ENCODE data around the gene BLM. TPM values are rescaled to one million over a fixed set of nuclear protein-coding genes. Genes with fewer than 3 reads are reported as not detected.
A peak's percentile ranks its signal among the peaks of the same experiment; 100 is the strongest.

Gene BLM
- polyA plus RNA-seq, 1 of the 3 experiments (the other 2 are of a cell fraction) = 2.7 TPM

- no peaks in the 10 kb centered on the region for H3K9me2 ChIP-seq
- H3K9me3 ChIP-seq = no peaks in the 10 kb centered on the region
- POLR2A ChIA-PET = no interaction called here
- DNase-seq = no peak
- no peak for TF ChIP-seq GABPA (IDR thresholded peaks at IDR 0.05; ENCODE audit: low read depth)
- TF ChIP-seq RCOR1 (IDR thresholded peaks at IDR 0.05; ENCODE audit: low read length) = no peak
- TF ChIP-seq RFX5 (IDR thresholded peaks at IDR 0.05; ENCODE audit: low read length) = no peak
- no peak for TF ChIP-seq TAF1 (IDR thresholded peaks at IDR 0.05; ENCODE audit: borderline replicate concordance, low read depth, low read length)
- no peak for TF ChIP-seq NFIC (IDR thresholded peaks at IDR 0.05; ENCODE audit: borderline replicate concordance)
- no peak for TF ChIP-seq USF2 (IDR thresholded peaks at IDR 0.05; ENCODE audit: borderline replicate concordance, low read depth, low read length)
- peak; percentile 69; the same call in 1 of the 2 replicates for TF ChIP-seq JUND (IDR thresholded peaks at IDR 0.05)
- TF ChIP-seq CHD2 (IDR thresholded peaks at IDR 0.05; ENCODE audit: low read length, partially characterized antibody) = no peak
- TF ChIP-seq RXRA (IDR thresholded peaks at IDR 0.05; ENCODE audit: borderline replicate concordance, low read depth) = no peak
- peak in 1 of 2 experiments; percentile 20; a peak in 1 of 4 replicates for TF ChIP-seq EP300 (IDR thresholded peaks at IDR 0.05; ENCODE audit: borderline replicate concordance in 1 of 2, low read depth in 1 of 2, low read length in 1 of 2)
- TF ChIP-seq GATA2 (CRISPR knock-in tag; IDR thresholded peaks at IDR 0.05) = no peak
- no peak for TF ChIP-seq MEF2A (IDR thresholded peaks at IDR 0.05; ENCODE audit: borderline replicate concordance, low read depth)
- TF ChIP-seq USF1 (IDR thresholded peaks at IDR 0.05; ENCODE audit: borderline replicate concordance, low read depth) = no peak
- TF ChIP-seq POLR2AphosphoS5 (IDR thresholded peaks at IDR 0.05; ENCODE audit: low read depth, low read length) = no peak
- no peak for TF ChIP-seq CTCF (IDR thresholded peaks at IDR 0.05)
- TF ChIP-seq TCF12 (IDR thresholded peaks at IDR 0.05) = peak; percentile 77
- TF ChIP-seq MAX (IDR thresholded peaks at IDR 0.05; ENCODE audit: low read depth) = peak; percentile 80
- no peak for TF ChIP-seq SMC3 (IDR thresholded peaks at IDR 0.05; ENCODE audit: low read depth, low read length)
- peak; percentile 51 for TF ChIP-seq PBX3 (IDR thresholded peaks at IDR 0.05)
- no peak for TF ChIP-seq MXI1 (IDR thresholded peaks at IDR 0.05; ENCODE audit: low read depth, low read length)
- TF ChIP-seq RAD21 (IDR thresholded peaks at IDR 0.05; ENCODE audit: low read length) = no peak
- TF ChIP-seq FOSL2 (IDR thresholded peaks at IDR 0.05; ENCODE audit: borderline replicate concordance, low read depth) = peak; percentile 82
- no peak for TF ChIP-seq FOXJ3 (CRISPR knock-in tag; IDR thresholded peaks at IDR 0.05)
- TF ChIP-seq ZBTB33 (IDR thresholded peaks at IDR 0.05; ENCODE audit: borderline replicate concordance, low read depth) = no peak
- no peak for TF ChIP-seq SIN3A (IDR thresholded peaks at IDR 0.05; ENCODE audit: borderline replicate concordance, low read depth, low read length)
- TF ChIP-seq YY1 (IDR thresholded peaks at IDR 0.05; ENCODE audit: low read depth) = no peak
- peak overlapping the region in 1 of 2 experiments; percentile 64; a peak in 2 of 4 replicates for H3K27ac ChIP-seq (ENCODE audit: low read depth in 2 of 2, low read length in 1 of 2)
- peaks cover 5 to 9% of the 10 kb centered on the region in 2 experiments; a peak in 2 of 4 replicates for H3K4me1 ChIP-seq (ENCODE audit: control insufficient read depth in 1 of 2, insufficient read depth in 2 of 2, low read depth in 1 of 2, low read length in 1 of 2)
- peak overlapping the region; percentile 50; the same call in 1 of the 2 replicates for H3K4me2 ChIP-seq
- H3K9ac ChIP-seq = no peak overlapping the region
- no peaks in the 10 kb centered on the region for H3K27me3 ChIP-seq (ENCODE audit: insufficient read depth)
- peaks cover 9% of the 10 kb centered on the region for H3F3A ChIP-seq (replicated peaks; ENCODE audit: insufficient read depth)
- H2AFZ ChIP-seq (ENCODE audit: low read depth) = peak overlapping the region; percentile 77
- no peak overlapping the region for H3K4me3 ChIP-seq (ENCODE audit: low read depth in 2 of 2, low read length in 1 of 2)
- no peaks in the 10 kb centered on the region for H3K36me3 ChIP-seq (replicated peaks in 1 of 2; ENCODE audit: control insufficient read depth in 1 of 2, insufficient read depth in 2 of 2, low read length in 1 of 2)
- H3K79me2 ChIP-seq (ENCODE audit: insufficient read depth) = no peaks in the 10 kb centered on the region
- CTCF ChIA-PET = no interaction called here
- 63% methylated on average over 9 of the region's 9 CpGs for WGBS (ENCODE audit: low lambda C conversion rate)
- H4K20me1 ChIP-seq (ENCODE audit: insufficient read depth) = no peaks in the 10 kb centered on the region
Measured at GRCh38 chr15:90845201-90845949, 128.2 kb downstream of the BLM start.

Data from SK-N-SH (cell line).